Kidney epithelial cell (primary cell): ENCODE measurements around the gene NEUROD6. TPM values are rescaled to one million over a fixed set of nuclear protein-coding genes. Genes with fewer than 3 reads are reported as not detected.

Experiments used
- DNase-seq: peaks from one replicate; pipeline ENCODE4 v3.0.0-alpha.2; 2010; ENCODE audit warnings: low read depth
- H3K27me3 ChIP-seq: 2 replicates; pipeline ENCODE4 v1.6.0; 2011; ENCODE audit warnings: low read length; ENCODE audit not compliant: control insufficient read depth, insufficient read depth
- H3K36me3 ChIP-seq: 2 replicates; pipeline ENCODE4 v1.5.1; 2011; ENCODE audit warnings: low read length; ENCODE audit not compliant: control insufficient read depth, insufficient read depth
- H3K4me3 ChIP-seq: 2 replicates; pipeline ENCODE4 v1.5.1; 2011; ENCODE audit warnings: low read depth, mild to moderate bottlenecking, control low read depth, low read length
- total RNA-seq: library from RNA; depleted of rRNA; stranded (reverse); fragments of >200 nt; gene quantifications from 2 replicates; pipeline ENCODE4 v1.2.3, GENCODE V29; 2015
- TF ChIP-seq, protein P1 (sequence below): IDR thresholded peaks from 2 replicates; pipeline ENCODE4 v1.5.1; 2011; ENCODE audit warnings: mild to moderate bottlenecking, moderate library complexity, low read length, control low read depth, inconsistent platforms; ENCODE audit not compliant: insufficient read depth, poor library complexity, severe bottlenecking

The NEUROD6 gene
- total RNA-seq, 1 donor from 2014 or later: not detected

DNA sequence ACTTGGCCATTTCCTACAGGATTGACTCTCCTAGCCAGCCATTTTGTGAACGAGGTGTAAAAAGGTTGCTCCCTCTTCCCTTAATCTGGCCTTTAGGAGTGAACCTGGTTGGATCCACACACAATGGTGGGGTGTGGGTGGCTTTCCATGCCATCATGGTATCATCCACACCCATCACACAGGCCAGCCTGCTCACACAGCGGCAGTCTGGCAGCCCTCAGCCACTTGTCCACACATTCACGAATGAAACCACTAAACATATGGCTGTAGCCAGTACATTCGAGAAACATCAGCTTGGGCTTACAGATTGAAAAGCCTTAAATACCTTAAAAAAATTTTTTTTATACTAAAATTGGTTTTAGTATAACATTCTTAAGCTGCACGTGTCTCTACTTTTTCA lies 31.9 kb downstream of the NEUROD6 start:
- TF ChIP-seq, protein P1, sequence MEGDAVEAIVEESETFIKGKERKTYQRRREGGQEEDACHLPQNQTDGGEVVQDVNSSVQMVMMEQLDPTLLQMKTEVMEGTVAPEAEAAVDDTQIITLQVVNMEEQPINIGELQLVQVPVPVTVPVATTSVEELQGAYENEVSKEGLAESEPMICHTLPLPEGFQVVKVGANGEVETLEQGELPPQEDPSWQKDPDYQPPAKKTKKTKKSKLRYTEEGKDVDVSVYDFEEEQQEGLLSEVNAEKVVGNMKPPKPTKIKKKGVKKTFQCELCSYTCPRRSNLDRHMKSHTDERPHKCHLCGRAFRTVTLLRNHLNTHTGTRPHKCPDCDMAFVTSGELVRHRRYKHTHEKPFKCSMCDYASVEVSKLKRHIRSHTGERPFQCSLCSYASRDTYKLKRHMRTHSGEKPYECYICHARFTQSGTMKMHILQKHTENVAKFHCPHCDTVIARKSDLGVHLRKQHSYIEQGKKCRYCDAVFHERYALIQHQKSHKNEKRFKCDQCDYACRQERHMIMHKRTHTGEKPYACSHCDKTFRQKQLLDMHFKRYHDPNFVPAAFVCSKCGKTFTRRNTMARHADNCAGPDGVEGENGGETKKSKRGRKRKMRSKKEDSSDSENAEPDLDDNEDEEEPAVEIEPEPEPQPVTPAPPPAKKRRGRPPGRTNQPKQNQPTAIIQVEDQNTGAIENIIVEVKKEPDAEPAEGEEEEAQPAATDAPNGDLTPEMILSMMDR: no peak
- Histone ChIP-seq H3K4me3 (no peak overlapping the region), H3K27me3 (no peaks in the 10 kb centered on the region), H3K36me3 (no peaks in the 10 kb centered on the region)
- DNase-seq: no peak

DNA sequence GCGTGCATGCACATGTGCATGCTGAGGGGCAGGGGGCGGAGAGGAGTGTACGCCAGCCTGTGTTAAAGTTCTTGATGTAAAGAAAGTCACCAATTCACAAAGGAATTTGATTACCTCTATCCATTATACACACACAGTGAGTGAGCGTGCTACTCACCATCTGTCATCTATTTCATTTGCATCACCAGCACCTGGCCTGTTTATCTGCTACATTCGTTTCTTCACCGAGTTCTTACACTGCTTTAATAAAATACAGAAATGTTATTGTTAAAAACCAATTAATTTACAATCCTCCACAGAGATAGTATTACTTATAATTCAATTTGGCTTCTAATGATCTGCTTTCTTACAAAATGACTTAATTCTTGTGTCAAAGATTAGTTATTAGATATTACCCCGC lies 32.6 kb downstream of the NEUROD6 start:
- no peaks in the 10 kb centered on the region for H3K36me3 ChIP-seq
- no peak for DNase-seq
- H3K27me3 ChIP-seq: no peaks in the 10 kb centered on the region
- no peak overlapping the region for H3K4me3 ChIP-seq
- TF ChIP-seq, protein P1: no peak

DNA sequence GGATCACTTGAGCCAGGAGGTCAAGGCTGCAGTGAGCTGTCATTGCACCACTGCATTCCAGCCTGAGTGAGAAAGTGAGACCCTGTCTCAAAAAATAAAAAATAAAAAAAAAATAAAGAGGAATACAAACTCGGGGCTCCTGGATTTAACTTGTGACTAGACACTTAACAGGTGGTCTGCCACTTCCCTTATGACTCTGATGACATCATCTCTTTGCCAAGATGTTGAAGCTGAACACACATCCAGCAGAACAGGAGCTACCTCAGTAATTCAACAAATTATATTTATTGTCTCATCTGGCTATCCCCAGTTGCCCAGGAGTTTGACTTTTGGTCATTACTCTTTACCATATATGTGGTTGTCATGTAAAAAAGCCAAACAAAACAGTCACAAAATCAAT lies 35.3 kb downstream of the NEUROD6 start:
- DNase-seq: no peak
- Histone ChIP-seq H3K27me3 (no peaks in the 10 kb centered on the region), H3K36me3 (no peaks in the 10 kb centered on the region), H3K4me3 (no peak overlapping the region)
- TF ChIP-seq, protein P1: no peak

DNA sequence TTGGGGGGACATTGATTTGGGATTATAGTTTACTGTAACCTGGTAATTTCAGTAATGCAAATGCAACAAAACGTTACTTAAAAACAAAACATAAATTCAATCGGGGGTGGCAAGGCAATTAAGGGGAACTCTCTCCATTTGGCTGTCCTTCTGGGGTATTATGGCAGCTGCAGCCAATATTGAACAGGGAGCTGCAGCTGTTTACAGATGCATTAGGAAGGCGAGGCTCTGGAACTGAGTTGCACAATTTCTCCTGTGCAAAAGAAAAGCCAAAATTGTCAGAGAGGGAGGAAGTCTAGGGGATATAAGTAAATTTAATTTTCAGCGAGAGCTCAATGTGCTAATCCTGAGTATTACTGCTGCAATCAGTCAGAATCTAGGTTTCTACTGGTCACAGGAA lies 36.1 kb downstream of the NEUROD6 start:
- no peaks in the 10 kb centered on the region for H3K27me3 ChIP-seq
- TF ChIP-seq, protein P1: no peak
- H3K4me3 ChIP-seq: no peak overlapping the region
- no peak for DNase-seq
- no peaks in the 10 kb centered on the region for H3K36me3 ChIP-seq

DNA sequence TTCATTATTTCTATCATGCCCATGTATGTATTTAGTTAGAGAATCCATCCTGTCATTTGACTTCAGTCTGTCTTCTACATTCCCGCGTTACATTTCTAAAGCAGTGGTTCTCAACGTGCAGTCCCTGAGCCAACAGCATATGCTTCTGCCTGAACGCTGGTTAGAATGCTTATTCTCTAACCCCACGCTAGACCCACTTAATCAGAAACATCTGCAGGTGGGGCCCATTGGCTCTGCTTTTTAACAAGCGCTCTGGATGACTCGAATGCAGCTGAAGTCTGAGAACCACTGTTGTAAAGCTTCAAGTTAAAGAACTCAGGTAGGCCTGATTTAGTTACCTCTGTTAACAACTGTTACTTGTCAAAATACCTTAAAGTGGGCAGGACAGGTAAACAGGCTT lies 38.2 kb downstream of the NEUROD6 start:
- DNase-seq: no peak

DNA sequence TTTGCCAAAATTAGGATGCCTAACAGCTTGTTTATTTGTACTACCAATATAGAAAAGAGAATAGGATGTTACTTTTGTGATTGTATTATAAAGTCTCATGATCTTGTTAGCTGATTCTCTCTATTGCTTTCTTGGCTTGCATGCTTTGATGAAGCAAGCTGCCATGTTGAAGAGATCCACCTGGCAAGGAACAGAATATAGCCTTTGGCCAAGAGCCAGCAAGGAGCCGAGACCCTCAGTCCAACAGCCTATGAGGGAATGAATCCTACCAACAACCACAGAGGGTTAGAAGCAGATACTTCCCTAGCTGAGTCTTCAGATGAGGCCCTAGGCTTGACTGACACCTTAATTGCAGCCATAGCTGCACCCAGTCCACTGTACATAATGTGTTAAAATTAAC lies 41.2 kb downstream of the NEUROD6 start:
- DNase-seq: no peak
- TF ChIP-seq, protein P1: no peak
- Histone ChIP-seq H3K27me3 (no peaks in the 10 kb centered on the region), H3K4me3 (no peak overlapping the region), H3K36me3 (no peaks in the 10 kb centered on the region)

More for the DNA sequence above, 38.2 kb downstream of the NEUROD6 start:
- TF ChIP-seq, protein P1: no peak
- no peaks in the 10 kb centered on the region for H3K36me3 ChIP-seq
- no peak overlapping the region for H3K4me3 ChIP-seq
- H3K27me3 ChIP-seq: no peaks in the 10 kb centered on the region
